Skin of body (tissue), 2 donors: Measurements from ENCODE around the gene RPA1. TPM values are rescaled to one million over a fixed set of nuclear protein-coding genes. Genes with fewer than 3 reads are reported as not detected.
"Not testable (repeated sequence)": the region's sequence is repeated elsewhere in the genome, so short reads cannot be mapped to it uniquely, and the experiment has no call there.

ENCODE experiments used
- DNase-seq: peaks from one replicate; lab custom pipeline; 2025; lab: John Stamatoyannopoulos, UW
- total RNA-seq: library from RNA; depleted of rRNA; stranded (reverse); fragments of >200 nt; gene quantifications from one replicate; pipeline ENCODE4 v1.2.3, GENCODE V29; 2014

Gene RPA1
- total RNA-seq: 37.4 TPM

- peak; percentile 79 for DNase-seq
These were observed at the start of gene RPA1, which contains the start of gene SMYD4 for GRCh38 chr17:1829592-1830257. RPA1 (plus strand) TSS chr17:1830005; CDS start chr17:1830094, 89 bp downstream. SMYD4 (minus strand) TSS chr17:1829902; CDS start chr17:1827994, 1,908 bp downstream.

GRCh38 chr17:1782171-1782567, 47.6 kb upstream of the RPA1 start:
- DNase-seq: no peak

- no peak for DNase-seq
These were observed 46.5 kb upstream of the RPA1 start for GRCh38 chr17:1783271-1783670.

GRCh38 chr17:1783834-1784611, 45.8 kb upstream of the RPA1 start:
- peak; percentile 92 for DNase-seq

- DNase-seq: no peak
These were observed 43.9 kb upstream of the RPA1 start for GRCh38 chr17:1785930-1786329.

GRCh38 chr17:1786708-1787107, 43.1 kb upstream of the RPA1 start:
- no peak for DNase-seq

GRCh38 chr17:1787301-1787902, 42.4 kb upstream of the RPA1 start:
- DNase-seq: no peak

- no peak for DNase-seq
These were observed 39.9 kb upstream of the RPA1 start for GRCh38 chr17:1789936-1790335.

- no peak for DNase-seq
These were observed 37.0 kb upstream of the RPA1 start for GRCh38 chr17:1792495-1793446.

GRCh38 chr17:1793447-1793806, 36.4 kb upstream of the RPA1 start:
- no peak for DNase-seq

- DNase-seq: no peak
These were observed 33.0 kb upstream of the RPA1 start for GRCh38 chr17:1796800-1797199.

GRCh38 chr17:1797323-1797722, 32.5 kb upstream of the RPA1 start:
- DNase-seq: no peak

- DNase-seq: not testable (repeated sequence)
These were observed 32.0 kb upstream of the RPA1 start for GRCh38 chr17:1797846-1798245.

- DNase-seq: no peak
These were observed 29.6 kb upstream of the RPA1 start for GRCh38 chr17:1800240-1800639.

GRCh38 chr17:1800712-1801111, 29.1 kb upstream of the RPA1 start:
- DNase-seq: no peak

- DNase-seq: no peak
These were observed 27.4 kb upstream of the RPA1 start for GRCh38 chr17:1802429-1802828.

GRCh38 chr17:1803280-1803679, 26.5 kb upstream of the RPA1 start:
- DNase-seq: no peak

- no peak for DNase-seq
These were observed 21.9 kb upstream of the RPA1 start for GRCh38 chr17:1807890-1808289.

GRCh38 chr17:1808644-1809043, 21.2 kb upstream of the RPA1 start:
- no peak for DNase-seq

- not testable (repeated sequence) for DNase-seq
These were observed 20.0 kb upstream of the RPA1 start for GRCh38 chr17:1809815-1810214.

- no peak for DNase-seq
These were observed 19.2 kb upstream of the RPA1 start for GRCh38 chr17:1810450-1811103.
